ENCODE measurements around the gene GTF2I. TPM values are rescaled to one million over a fixed set of nuclear protein-coding genes. Genes with fewer than 3 reads are reported as not detected.

Gene GTF2I
- total RNA-seq, 1 experiment from 2014 or later = 357 TPM

DNA sequence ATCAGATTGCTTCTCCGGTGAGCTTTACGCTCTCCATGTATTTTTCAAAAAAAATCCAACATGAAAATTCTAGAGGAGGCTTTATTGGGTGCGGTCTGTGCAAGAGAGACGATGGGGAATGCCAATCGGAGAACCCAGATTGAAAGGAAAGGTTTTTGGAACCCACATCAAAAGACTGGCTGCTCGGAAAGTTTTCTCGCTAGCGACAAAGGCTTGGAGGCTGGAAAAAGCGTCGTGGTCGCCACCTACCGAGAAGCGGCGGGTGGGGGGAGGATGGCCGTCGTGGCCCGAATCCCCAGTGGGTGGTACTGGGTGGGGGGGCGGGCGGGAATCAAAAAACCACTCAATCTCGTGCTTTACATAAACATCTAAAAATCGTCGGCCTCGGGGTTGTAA lies 1.1 kb upstream of the GTF2I start:
- H3K4me1 Mint-ChIP-seq = peaks cover 39 to 53% of the 10 kb centered on the region in 2 experiments
- H3K27ac Mint-ChIP-seq = peak overlapping the region; percentile 99 to 100 (median 99)
- H3K4ac ChIP-seq (ENCODE audit: low read depth, low read length) = no peak overlapping the region
- H3K4me3 Mint-ChIP-seq = peak overlapping the region; percentile 79 to 94
- H3K27me3 Mint-ChIP-seq (ENCODE audit: low read depth) = no peaks in the 10 kb centered on the region
- H3K4me2 ChIP-seq (ENCODE audit: insufficient read depth, insufficient read length, low read length) = peak overlapping the region; percentile 87
- TF ChIP-seq, protein P1, sequence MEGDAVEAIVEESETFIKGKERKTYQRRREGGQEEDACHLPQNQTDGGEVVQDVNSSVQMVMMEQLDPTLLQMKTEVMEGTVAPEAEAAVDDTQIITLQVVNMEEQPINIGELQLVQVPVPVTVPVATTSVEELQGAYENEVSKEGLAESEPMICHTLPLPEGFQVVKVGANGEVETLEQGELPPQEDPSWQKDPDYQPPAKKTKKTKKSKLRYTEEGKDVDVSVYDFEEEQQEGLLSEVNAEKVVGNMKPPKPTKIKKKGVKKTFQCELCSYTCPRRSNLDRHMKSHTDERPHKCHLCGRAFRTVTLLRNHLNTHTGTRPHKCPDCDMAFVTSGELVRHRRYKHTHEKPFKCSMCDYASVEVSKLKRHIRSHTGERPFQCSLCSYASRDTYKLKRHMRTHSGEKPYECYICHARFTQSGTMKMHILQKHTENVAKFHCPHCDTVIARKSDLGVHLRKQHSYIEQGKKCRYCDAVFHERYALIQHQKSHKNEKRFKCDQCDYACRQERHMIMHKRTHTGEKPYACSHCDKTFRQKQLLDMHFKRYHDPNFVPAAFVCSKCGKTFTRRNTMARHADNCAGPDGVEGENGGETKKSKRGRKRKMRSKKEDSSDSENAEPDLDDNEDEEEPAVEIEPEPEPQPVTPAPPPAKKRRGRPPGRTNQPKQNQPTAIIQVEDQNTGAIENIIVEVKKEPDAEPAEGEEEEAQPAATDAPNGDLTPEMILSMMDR (conservative IDR thresholded peaks at IDR 0.05) = 0 out of 3 replicates have a peak, but pooled peaks have one; percentile 11
- no peaks in the 10 kb centered on the region for H3K9me3 ChIP-seq (ENCODE audit: control insufficient read depth, low read depth, low read length)
- H3K36me3 Mint-ChIP-seq (ENCODE audit: insufficient read depth in 1 of 3, low read depth in 3 of 3) = peaks cover 8 to 24% (median 16%) of the 10 kb centered on the region in 3 experiments
- H3K56ac ChIP-seq (ENCODE audit: insufficient read length, low read depth, low read length) = peak overlapping the region; percentile 82
- H3T11ph ChIP-seq (ENCODE audit: low read length) = peak overlapping the region; percentile 10
- no peak overlapping the region; the same call in 1 of the 2 replicates for H3K14ac ChIP-seq (ENCODE audit: insufficient read depth, low read length)
- peaks cover 12% of the 10 kb centered on the region for H3K23me2 ChIP-seq (ENCODE audit: insufficient read length, low read depth, low read length, poor library complexity, severe bottlenecking)
- no CpG with 5 or more reads among the region's 23 CpGs for WGBS (ENCODE audit: extremely low coverage, insufficient read length, low lambda C conversion rate)
- H3K9ac ChIP-seq (ENCODE audit: extremely low read depth, insufficient read length, low read length) = peak overlapping the region; percentile 45
- no peak overlapping the region for H3K23ac ChIP-seq (ENCODE audit: insufficient read length, low read depth, low read length)
- no peaks in the 10 kb centered on the region for H4K20me1 ChIP-seq (ENCODE audit: control insufficient read depth, insufficient read depth, insufficient read length)
- peaks cover 4% of the 10 kb centered on the region; the same call in 1 of the 2 replicates for H3K4me1 ChIP-seq (ENCODE audit: insufficient read depth, low read length)
- H3K79me2 ChIP-seq (ENCODE audit: insufficient read depth, low read length) = peaks cover 9% of the 10 kb centered on the region; the same call in 1 of the 2 replicates
- H3K18ac ChIP-seq (ENCODE audit: insufficient read length, low read depth, low read length) = peak overlapping the region; percentile 11
- no peaks in the 10 kb centered on the region; a peak in 1 of 5 replicates for H3K9me3 Mint-ChIP-seq
- H2BK120ac ChIP-seq (ENCODE audit: low read depth, low read length, poor library complexity, severe bottlenecking) = no peak overlapping the region
- H2AK5ac ChIP-seq (ENCODE audit: insufficient read length, low read length) = no peak overlapping the region
- H4K5ac ChIP-seq (ENCODE audit: insufficient read length, low read depth, low read length) = peak overlapping the region; percentile 21
- no peak overlapping the region for H2BK5ac ChIP-seq (ENCODE audit: insufficient read length, low read length)
- no peak overlapping the region for H2BK20ac ChIP-seq (ENCODE audit: low read depth, low read length, poor library complexity, severe bottlenecking)
- H2BK15ac ChIP-seq (ENCODE audit: low read depth, low read length) = no peak overlapping the region
- H3K27me3 ChIP-seq (ENCODE audit: insufficient read depth, low read length) = no peaks in the 10 kb centered on the region
- H3K79me1 ChIP-seq (ENCODE audit: insufficient read depth, low read depth, low read length, poor library complexity, severe bottlenecking) = no peaks in the 10 kb centered on the region
- no peak overlapping the region for H2BK12ac ChIP-seq (ENCODE audit: insufficient read length, low read depth, low read length)
- H4K91ac ChIP-seq (ENCODE audit: insufficient read length, low read depth, low read length) = no peak overlapping the region
- peak; percentile 41 for DNase-seq
- no peak overlapping the region for H4K8ac ChIP-seq (replicated peaks; ENCODE audit: insufficient read length, low read depth, low read length)
- peak overlapping the region; percentile 95 for H3K27ac ChIP-seq (ENCODE audit: insufficient read length, low read depth, low read length)
- H2AFZ ChIP-seq (ENCODE audit: low read length) = no peak overlapping the region

Data from H9 (cell line).